ENCODE results near the gene SLC25A43.
A peak's percentile ranks its signal among the peaks of the same experiment; 100 is the strongest.
"Not testable (repeated sequence)": the region's sequence is repeated elsewhere in the genome, so short reads cannot be mapped to it uniquely, and the experiment has no call there.

The SLC25A43 gene

DNA sequence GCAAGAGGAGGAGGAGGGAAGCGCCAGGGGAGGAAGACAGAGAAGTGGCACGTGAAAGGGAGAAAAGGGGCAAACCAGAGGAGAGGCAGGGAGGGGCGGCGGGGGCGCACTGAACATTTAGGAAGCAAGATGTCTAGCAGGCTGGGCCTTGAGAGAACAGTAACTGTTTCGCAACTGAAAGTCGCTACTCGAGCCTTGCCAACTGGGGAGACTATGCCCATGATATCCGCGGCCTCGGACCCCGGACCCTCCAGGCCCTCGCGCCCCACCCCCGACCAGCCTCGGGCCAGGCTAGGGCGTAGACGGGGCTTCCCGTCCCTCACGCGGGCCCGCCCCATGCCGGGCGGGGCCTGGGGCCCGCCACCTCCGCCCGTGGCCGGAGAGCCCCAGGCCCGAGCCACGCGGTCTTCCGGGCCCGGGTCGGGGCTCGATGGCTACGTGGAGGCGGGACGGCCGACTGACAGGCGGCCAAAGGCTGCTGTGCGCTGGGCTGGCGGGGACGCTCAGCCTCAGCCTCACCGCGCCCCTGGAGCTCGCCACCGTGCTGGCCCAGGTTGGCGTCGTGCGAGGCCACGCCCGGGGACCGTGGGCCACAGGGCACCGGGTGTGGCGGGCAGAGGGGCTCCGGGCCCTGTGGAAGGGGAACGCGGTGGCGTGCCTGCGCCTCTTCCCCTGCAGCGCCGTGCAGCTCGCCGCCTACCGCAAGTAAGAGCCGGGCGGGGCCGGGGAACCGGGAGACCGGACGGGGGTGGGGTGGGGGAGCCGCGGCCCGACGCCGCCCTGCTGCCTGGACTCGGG lies at the start of gene SLC25A43:
Gene SLC25A43 (plus strand): TSS at position 363 of the 798 bp plus-strand sequence. CDS start 68 bp downstream, at position 431.
- H3K4me3 ChIP-seq (ENCODE audit: low read depth, low read length) = peak within 1 kb of the TSS; percentile 62
- POLR2A ChIA-PET = interaction anchor here (1.6 kb wide), 1 partner anchor 12 kb away, joined by 7 read pairs; no protein-coding TSS in a partner anchor
- no peak for TF ChIP-seq CTCF (IDR thresholded peaks at IDR 0.05; ENCODE audit: insufficient read depth, low read length, missing control alignments)
- CTCF ChIA-PET = no interaction called here
- DNase-seq (ENCODE audit: low read depth, low spot score) = no peak

DNA sequence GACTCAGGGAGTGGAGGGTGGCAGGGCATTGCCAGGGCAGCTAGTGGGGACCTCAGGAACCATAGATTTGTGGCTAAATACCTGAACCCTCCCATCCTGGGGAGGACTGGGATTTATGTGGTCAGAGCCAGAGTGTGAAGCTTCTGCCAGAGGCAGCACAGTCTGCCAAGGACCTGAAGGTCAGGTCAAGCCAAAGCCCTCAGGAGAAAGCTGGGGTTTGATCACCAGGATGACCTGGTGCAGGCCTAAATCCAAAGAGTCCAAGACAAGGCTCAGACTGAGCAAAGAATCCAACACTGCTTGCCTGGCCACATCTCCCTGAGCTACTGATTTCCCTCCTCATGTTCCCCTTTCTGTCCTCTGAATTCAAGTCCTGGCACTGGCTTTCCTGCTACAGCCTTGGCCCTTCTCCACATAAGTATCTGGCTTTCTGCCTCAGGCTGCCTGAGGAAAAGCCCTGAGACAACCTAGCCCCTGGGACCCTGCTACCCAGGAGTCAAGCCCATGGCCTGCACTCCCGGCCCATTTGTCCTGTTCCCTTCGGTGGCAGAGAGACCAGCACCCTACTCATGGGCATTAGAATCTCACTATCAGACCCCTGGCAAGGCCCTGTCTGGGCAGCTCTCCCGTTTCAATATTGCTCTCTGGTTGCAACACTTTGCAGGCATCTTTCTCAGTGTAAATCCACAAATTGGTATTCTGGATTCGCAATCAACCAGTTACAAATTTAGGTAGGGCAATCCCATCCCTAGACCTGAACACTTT lies 39.3 kb upstream of the SLC25A43 start:
- CTCF ChIA-PET = no interaction called here
- POLR2A ChIA-PET = no interaction called here

GRCh38 chrX:119361451-119361850 lies 37.7 kb upstream of the SLC25A43 start:
- CTCF ChIA-PET; POLR2A ChIA-PET; DNase-seq (ENCODE audit: low read depth, low spot score); H3K4me3 ChIP-seq (ENCODE audit: low read depth, low read length): not testable (repeated sequence)

More for the DNA sequence above, 39.3 kb upstream of the SLC25A43 start:
- no peak overlapping the region for H3K4me3 ChIP-seq (ENCODE audit: low read depth, low read length)
- no peak for TF ChIP-seq CTCF (IDR thresholded peaks at IDR 0.05; ENCODE audit: insufficient read depth, low read length, missing control alignments)
- no peak for DNase-seq (ENCODE audit: low read depth, low spot score)

DNA sequence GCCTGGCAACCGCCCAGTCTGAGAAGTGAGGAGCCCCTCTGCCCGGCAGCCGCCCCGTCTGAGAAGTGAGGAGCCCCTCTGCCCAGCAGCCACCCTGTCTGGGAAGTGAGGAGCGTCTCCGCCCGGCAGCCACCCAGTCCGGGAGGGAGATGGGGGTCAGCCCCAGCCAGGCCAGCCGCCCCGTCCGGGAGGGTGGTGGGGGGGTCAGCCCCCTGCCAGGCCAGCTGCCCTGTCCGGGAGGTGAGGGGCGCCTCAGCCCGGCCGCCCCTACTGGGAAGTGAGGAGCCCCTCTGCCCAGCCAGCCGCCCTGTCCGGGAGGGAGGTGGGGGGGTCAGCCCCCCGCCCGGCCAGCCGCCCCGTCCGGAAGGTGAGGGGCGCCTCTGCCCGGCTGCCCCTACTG lies 37.1 kb upstream of the SLC25A43 start:
- CTCF ChIA-PET; POLR2A ChIA-PET; DNase-seq (ENCODE audit: low read depth, low spot score); H3K4me3 ChIP-seq (ENCODE audit: low read depth, low read length): not testable (repeated sequence)

DNA sequence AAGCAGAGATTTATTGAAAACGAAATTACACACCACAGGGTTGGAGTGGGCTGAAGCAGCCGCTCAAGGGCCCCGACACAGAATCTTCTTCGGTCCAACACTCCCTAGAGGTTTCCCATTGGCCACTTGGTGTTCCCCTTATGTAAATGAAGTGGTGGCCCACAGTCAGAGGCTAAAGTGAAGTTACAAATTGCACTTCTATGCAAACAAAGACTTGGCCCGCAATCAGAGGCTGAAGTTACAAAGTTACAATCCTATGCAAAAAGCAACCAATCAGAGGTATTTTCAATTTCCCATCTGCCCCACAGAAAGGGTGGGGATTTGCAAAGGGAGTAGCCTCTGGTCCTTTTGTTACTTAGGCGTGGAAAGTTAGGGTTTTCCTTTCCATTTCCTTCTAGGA lies 35.7 kb upstream of the SLC25A43 start:
- H3K4me3 ChIP-seq (ENCODE audit: low read depth, low read length) = no peak overlapping the region
- POLR2A ChIA-PET = no interaction called here
- no peak for DNase-seq (ENCODE audit: low read depth, low spot score)
- CTCF ChIA-PET = no interaction called here
- TF ChIP-seq CTCF (IDR thresholded peaks at IDR 0.05; ENCODE audit: insufficient read depth, low read length, missing control alignments) = no peak

- CTCF ChIA-PET; DNase-seq (ENCODE audit: low read depth, low spot score); H3K4me3 ChIP-seq (ENCODE audit: low read depth, low read length); POLR2A ChIA-PET: not testable (repeated sequence)
Observed at GRCh38 chrX:119371861-119372260, 27.3 kb upstream of the SLC25A43 start.

- H3K4me3 ChIP-seq (ENCODE audit: low read depth, low read length) = no peak overlapping the region
- POLR2A ChIA-PET = no interaction called here
- CTCF ChIA-PET = interaction anchor here (1.1 kb wide), 1 partner anchor 15 kb away, joined by 4 read pairs; no protein-coding TSS in a partner anchor
- no peak for DNase-seq (ENCODE audit: low read depth, low spot score)
- TF ChIP-seq CTCF (IDR thresholded peaks at IDR 0.05; ENCODE audit: insufficient read depth, low read length, missing control alignments) = no peak
Observed at GRCh38 chrX:119374736-119375135, 24.4 kb upstream of the SLC25A43 start.
